ENCODE measurements around the gene DPM3. TPM values are rescaled to one million over a fixed set of nuclear protein-coding genes. Genes with fewer than 3 reads are reported as not detected.

Gene DPM3
- total and polyA plus RNA-seq, 2 donors (not counting 1 experiment from before 2014, with no cell fraction given), result 39.9 to 97.3 TPM

GRCh38 chr1:155128755-155129473, 11.4 kb downstream of the DPM3 start:
- no peak for TF ChIP-seq EZH2 (IDR thresholded peaks at IDR 0.05; ENCODE audit: borderline replicate concordance, insufficient read depth, low read depth, low read length, poor library complexity, severe bottlenecking)
- no peak for TF ChIP-seq CTCF (IDR thresholded peaks at IDR 0.05)
- peak; percentile 31 for DNase-seq
- intact Hi-C loops (cut with micrococcal nuclease), result loop anchor here (5.0 kb wide), 2 partner anchors 37 to 38 kb away; no protein-coding TSS in a partner anchor
- H3K27me3 Mint-ChIP-seq, result peaks cover 44% of the 10 kb centered on the region
- Histone ChIP-seq H3K36me3 (replicated peaks in 1 of 2; ENCODE audit: control extremely low read depth in 1 of 2, control insufficient read depth in 1 of 2, extremely low read depth in 1 of 2, insufficient read depth in 2 of 2, low read length in 1 of 2) (no peaks in the 10 kb centered on the region), H3K9me3 (ENCODE audit: control extremely low read depth in 1 of 3, control insufficient read depth in 2 of 3, insufficient read depth in 1 of 3, low read length in 2 of 3) (peaks cover 0 to 7% (median 0%) of the 10 kb centered on the region in 3 donors), H3K4me3 (ENCODE audit: control extremely low read depth in 1 of 5, extremely low read depth in 1 of 5, insufficient read depth in 1 of 5, low read depth in 2 of 5, low read length in 4 of 5) (peak overlapping the region in 1 of 5 experiments; percentile 48), H3K4me2 (replicated peaks; ENCODE audit: low read depth, low read length, poor library complexity, severe bottlenecking) (peak overlapping the region; percentile 98), H3K27me3 (replicated peaks in 1 of 4; ENCODE audit: control extremely low read depth in 1 of 4, control insufficient read depth in 3 of 4, insufficient read depth in 4 of 4, low read length in 3 of 4) (peaks cover 0 to 54% (median 27%) of the 10 kb centered on the region in 4 experiments), H4K20me1 (ENCODE audit: control insufficient read depth, insufficient read depth, low read length, poor library complexity, severe bottlenecking) (peaks cover 8% of the 10 kb centered on the region), H3K27ac (ENCODE audit: low read length in 2 of 2) (no peak overlapping the region), H3K9ac (ENCODE audit: low read length) (no peak overlapping the region), H3K4me1 (ENCODE audit: control insufficient read depth in 2 of 2, insufficient read depth in 2 of 2, low read length in 2 of 2) (peaks cover 34 to 36% of the 10 kb centered on the region in 2 donors), H3K79me2 (ENCODE audit: control insufficient read depth, insufficient read depth, low read length) (no peaks in the 10 kb centered on the region), H2AFZ (ENCODE audit: insufficient read depth, low read depth, low read length, poor library complexity, severe bottlenecking) (no peak overlapping the region)
- peak overlapping the region; percentile 79 for H3K4me3 Mint-ChIP-seq
- H3K9me3 Mint-ChIP-seq (ENCODE audit: insufficient read depth), result no peaks in the 10 kb centered on the region
- no peak overlapping the region for H3K27ac Mint-ChIP-seq
- ChIA-PET POLR2A (interaction anchor here (0.5 kb wide), 1 partner anchor 14 kb away, joined by 3 read pairs; no protein-coding TSS in a partner anchor), CTCF (interaction anchor here (0.7 to 3.2 kb wide), 8 partner anchors 24 to 46 kb away, joined by 3 to 15 read pairs (median 4); partner anchors contain the start of gene KRTCAP2)
- H3K4me1 Mint-ChIP-seq, result peaks cover 34% of the 10 kb centered on the region
- no peak for ATAC-seq (ENCODE audit: low read depth)
- 1% methylated on average over 13 of the region's 14 CpGs for WGBS (ENCODE audit: insufficient coverage)

Measured in B cell (primary cell).